Stomach smooth muscle (tissue), 2 donors: ENCODE results near the gene ATP8A1.

Experiments used
- H3K27ac ChIP-seq: one replicate; pipeline ENCODE4 v1.7.0; 2013; ENCODE audit warnings: mild to moderate bottlenecking, low read length, inconsistent platforms
- H3K27me3 ChIP-seq, 2 donors: one replicate each; pipeline ENCODE4 v1.7.0; 2013; ENCODE audit warnings: low read length in 2 of 2; ENCODE audit not compliant: insufficient read depth in 2 of 2, control insufficient read depth in 1 of 2
- H3K36me3 ChIP-seq, 2 donors: one replicate each; pipeline ENCODE4 v1.7.0; 2013; ENCODE audit warnings: low read length in 2 of 2; ENCODE audit not compliant: control insufficient read depth in 2 of 2, insufficient read depth in 2 of 2
- H3K4me1 ChIP-seq: one replicate; pipeline ENCODE4 v1.7.0; 2013; ENCODE audit warnings: low read length; ENCODE audit not compliant: control insufficient read depth, insufficient read depth
- H3K4me3 ChIP-seq, 2 donors: one replicate each; pipeline ENCODE4 v1.7.0; 2013; ENCODE audit warnings: low read length in 2 of 2
- H3K9ac ChIP-seq, 2 donors: one replicate each; pipeline ENCODE4 v1.7.0; 2013; ENCODE audit warnings: low read length in 2 of 2, mild to moderate bottlenecking in 1 of 2
- H3K9me3 ChIP-seq, 2 donors: one replicate each; pipeline ENCODE4 v1.7.0; 2013; ENCODE audit warnings: low read length in 2 of 2; ENCODE audit not compliant: control insufficient read depth in 2 of 2
- donor health status: healthy.
- donor health status: Pancreatic carcinoma.

The ATP8A1 gene

GRCh38 chr4:42369489-42369888 lies 287.4 kb downstream of the ATP8A1 start:
- no peak overlapping the region for H3K9ac ChIP-seq
- H3K36me3 ChIP-seq, result no peaks in the 10 kb centered on the region
- H3K27ac ChIP-seq, result no peak overlapping the region
- H3K4me3 ChIP-seq, result no peak overlapping the region
- H3K4me1 ChIP-seq, result no peaks in the 10 kb centered on the region
- no peaks in the 10 kb centered on the region for H3K27me3 ChIP-seq
- no peaks in the 10 kb centered on the region for H3K9me3 ChIP-seq

- no peak overlapping the region for H3K27ac ChIP-seq
- H3K4me1 ChIP-seq, result no peaks in the 10 kb centered on the region
These were observed 289.9 kb downstream of the ATP8A1 start for GRCh38 chr4:42366959-42367358.

GRCh38 chr4:42364266-42365053 lies 292.4 kb downstream of the ATP8A1 start:
- H3K9ac ChIP-seq, result no peak overlapping the region
- H3K27me3 ChIP-seq, result no peaks in the 10 kb centered on the region

More at GRCh38 chr4:42366959-42367358, 289.9 kb downstream of the ATP8A1 start:
- H3K27me3 ChIP-seq, result no peaks in the 10 kb centered on the region
- H3K4me3 ChIP-seq, result no peak overlapping the region
- peaks cover 0 to 5% of the 10 kb centered on the region in 2 donors for H3K9me3 ChIP-seq
- H3K9ac ChIP-seq, result no peak overlapping the region
- no peaks in the 10 kb centered on the region for H3K36me3 ChIP-seq

GRCh38 chr4:42363614-42364013 lies 293.3 kb downstream of the ATP8A1 start:
- no peaks in the 10 kb centered on the region for H3K36me3 ChIP-seq
- no peak overlapping the region for H3K27ac ChIP-seq
- no peak overlapping the region for H3K4me3 ChIP-seq
- H3K4me1 ChIP-seq, result no peaks in the 10 kb centered on the region
- H3K9ac ChIP-seq, result no peak overlapping the region
- peaks cover 0 to 5% of the 10 kb centered on the region in 2 donors for H3K9me3 ChIP-seq
- H3K27me3 ChIP-seq, result no peaks in the 10 kb centered on the region

More at GRCh38 chr4:42364266-42365053, 292.4 kb downstream of the ATP8A1 start:
- peaks cover 0 to 5% of the 10 kb centered on the region in 2 donors for H3K9me3 ChIP-seq
- H3K4me1 ChIP-seq, result no peaks in the 10 kb centered on the region
- no peak overlapping the region for H3K27ac ChIP-seq
- H3K36me3 ChIP-seq, result no peaks in the 10 kb centered on the region
- H3K4me3 ChIP-seq, result no peak overlapping the region

GRCh38 chr4:42362591-42362990 lies 294.3 kb downstream of the ATP8A1 start:
- Histone ChIP-seq H3K9me3 (peaks cover 0 to 5% of the 10 kb centered on the region in 2 donors), H3K9ac (no peak overlapping the region), H3K36me3 (no peaks in the 10 kb centered on the region), H3K27ac (no peak overlapping the region), H3K4me3 (no peak overlapping the region), H3K27me3 (no peaks in the 10 kb centered on the region), H3K4me1 (no peaks in the 10 kb centered on the region)

GRCh38 chr4:42361456-42361855 lies 295.4 kb downstream of the ATP8A1 start:
- peaks cover 0 to 5% of the 10 kb centered on the region in 2 donors for H3K9me3 ChIP-seq
- H3K4me3 ChIP-seq, result no peak overlapping the region
- no peaks in the 10 kb centered on the region for H3K4me1 ChIP-seq
- no peak overlapping the region for H3K9ac ChIP-seq
- no peaks in the 10 kb centered on the region for H3K36me3 ChIP-seq
- no peak overlapping the region for H3K27ac ChIP-seq
- H3K27me3 ChIP-seq, result no peaks in the 10 kb centered on the region

- no peak overlapping the region for H3K9ac ChIP-seq
- no peak overlapping the region for H3K4me3 ChIP-seq
- no peak overlapping the region for H3K27ac ChIP-seq
- H3K9me3 ChIP-seq, result peaks cover 0 to 5% of the 10 kb centered on the region in 2 donors
- H3K27me3 ChIP-seq, result no peaks in the 10 kb centered on the region
- H3K4me1 ChIP-seq, result no peaks in the 10 kb centered on the region
- no peaks in the 10 kb centered on the region for H3K36me3 ChIP-seq
These were observed 296.6 kb downstream of the ATP8A1 start for GRCh38 chr4:42360256-42360669.

GRCh38 chr4:42359711-42360110 lies 297.2 kb downstream of the ATP8A1 start:
- Histone ChIP-seq H3K4me1 (no peaks in the 10 kb centered on the region), H3K27ac (no peak overlapping the region)

More at GRCh38 chr4:42359711-42360110, 297.2 kb downstream of the ATP8A1 start:
- peak overlapping the region; percentile 38 to 47 for H3K4me3 ChIP-seq
- H3K9me3 ChIP-seq, result peaks cover 0 to 5% of the 10 kb centered on the region in 2 donors
- H3K27me3 ChIP-seq, result no peaks in the 10 kb centered on the region
- H3K36me3 ChIP-seq, result no peaks in the 10 kb centered on the region
- H3K9ac ChIP-seq, result peak overlapping the region in 1 of 2 donors; percentile 44
